NCI-H1436 treated with DMSO at 0.1 percent for 48 hours (cell line): ENCODE data around the gene CD40LG.

Experiments used
- DNase-seq: peaks from one replicate; lab custom pipeline; 2025; lab: John Stamatoyannopoulos, UW

The CD40LG gene

DNA sequence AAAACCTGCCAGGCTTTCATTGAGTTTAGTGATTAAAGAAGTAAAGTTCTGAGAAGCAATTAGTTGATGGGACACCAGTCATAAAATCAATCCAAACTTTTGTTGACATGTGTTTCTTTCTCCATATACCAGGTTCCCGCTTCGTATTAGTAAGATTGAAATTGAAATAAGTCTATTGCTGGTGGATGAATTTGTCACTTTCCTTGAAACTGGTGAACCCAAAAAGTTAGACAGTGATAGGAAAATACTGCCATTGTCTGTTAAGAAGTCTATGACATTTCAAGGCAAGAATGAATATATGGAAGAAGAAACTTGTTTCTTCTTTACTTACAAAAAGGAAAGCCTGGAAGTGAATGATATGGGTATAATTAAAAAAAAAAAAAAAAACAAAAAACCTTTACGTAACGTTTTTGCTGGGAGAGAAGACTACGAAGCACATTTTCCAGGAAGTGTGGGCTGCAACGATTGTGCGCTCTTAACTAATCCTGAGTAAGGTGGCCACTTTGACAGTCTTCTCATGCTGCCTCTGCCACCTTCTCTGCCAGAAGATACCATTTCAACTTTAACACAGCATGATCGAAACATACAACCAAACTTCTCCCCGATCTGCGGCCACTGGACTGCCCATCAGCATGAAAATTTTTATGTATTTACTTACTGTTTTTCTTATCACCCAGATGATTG lies at the start of gene CD40LG:
Gene CD40LG (plus strand): TSS at position 482 of the 684 bp plus-strand sequence. CDS start 91 bp downstream, at position 573.
- no peak for DNase-seq

DNA sequence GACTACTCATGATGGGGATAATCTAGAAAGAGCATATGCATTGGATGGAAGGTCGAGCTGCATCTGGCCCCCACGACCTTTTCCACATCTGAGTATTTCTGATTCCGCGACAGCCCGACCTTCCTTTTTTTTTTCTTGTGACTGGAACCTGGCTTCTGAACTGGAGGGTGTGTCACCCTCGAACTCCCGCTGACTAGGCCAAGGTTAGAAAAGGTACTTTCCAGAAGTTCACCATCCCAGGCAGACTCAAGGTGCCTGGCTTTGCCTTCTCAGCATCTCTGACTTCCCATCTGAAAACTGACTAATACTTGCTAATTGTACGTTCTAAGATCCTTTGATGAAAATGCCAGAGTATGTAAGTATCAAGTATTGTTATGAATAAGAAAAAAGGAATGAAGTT lies 49.3 kb upstream of the CD40LG start:
- DNase-seq = no peak

DNA sequence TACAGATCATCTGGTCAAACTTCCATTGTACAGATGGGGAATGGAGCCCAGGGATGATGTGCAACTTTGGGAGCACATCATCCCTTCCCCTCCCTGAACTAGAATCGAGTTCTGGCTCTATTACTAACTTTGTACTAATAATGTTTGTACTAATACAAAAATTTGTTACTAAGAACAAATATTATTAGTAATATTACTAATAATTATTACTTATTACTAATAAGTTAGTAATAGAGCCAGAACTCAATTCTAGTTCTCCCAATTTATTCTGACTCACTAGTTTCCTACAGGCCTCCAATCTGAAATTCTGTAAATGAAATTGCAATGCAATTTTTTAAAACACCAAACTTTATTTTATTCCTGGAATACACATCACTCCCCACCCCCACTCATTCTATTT lies 47.9 kb upstream of the CD40LG start:
- no peak for DNase-seq

DNA sequence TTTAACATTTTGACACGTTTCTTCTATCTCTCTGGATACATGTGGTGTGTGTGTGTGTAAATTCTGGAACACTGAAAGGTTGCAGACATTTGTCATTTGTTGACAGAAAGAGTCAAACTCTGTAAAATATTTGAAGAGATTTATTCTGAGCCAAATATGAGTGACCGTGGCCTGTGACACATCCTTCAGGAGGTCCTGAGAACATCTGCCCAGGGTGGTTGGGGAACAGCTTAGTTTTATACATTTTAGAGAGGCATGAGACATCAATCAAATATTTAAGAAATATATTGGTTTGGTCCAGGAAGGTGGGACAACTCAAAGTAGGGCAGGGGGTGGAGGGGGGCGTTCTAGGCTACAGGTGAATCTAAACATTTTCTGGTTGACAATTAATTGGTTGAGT lies 40.7 kb upstream of the CD40LG start:
- no peak for DNase-seq

DNA sequence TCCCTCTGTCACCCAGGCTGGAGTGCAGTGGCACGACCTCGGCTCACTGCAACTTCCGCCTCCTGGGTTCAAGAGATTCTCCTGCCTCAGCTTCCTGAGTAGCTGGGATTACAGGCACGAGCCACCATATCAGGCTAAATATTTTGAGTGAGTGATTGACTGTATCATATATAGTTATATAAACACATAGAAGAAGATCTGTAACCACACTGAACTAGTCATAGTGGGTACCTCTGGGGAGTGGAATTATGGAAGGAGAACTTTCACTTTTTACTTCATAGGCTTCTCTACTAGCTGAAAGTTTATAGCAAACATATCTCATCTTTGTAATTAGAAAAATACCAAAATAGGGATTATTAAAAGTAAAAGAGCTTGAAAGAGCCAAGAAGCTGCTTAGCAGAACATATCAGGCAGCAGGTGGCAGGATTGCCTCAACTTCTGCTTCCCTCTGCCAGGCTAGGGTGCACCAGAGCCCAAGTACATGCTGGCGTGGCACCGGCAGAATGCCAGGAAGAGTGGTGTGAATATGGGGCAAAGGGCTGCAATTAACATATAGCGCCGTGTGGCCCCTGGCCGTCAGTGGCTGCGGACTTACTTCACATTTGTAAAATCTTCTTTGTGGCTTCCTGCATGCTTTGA lies 39.5 kb upstream of the CD40LG start:
- DNase-seq = no peak

DNA sequence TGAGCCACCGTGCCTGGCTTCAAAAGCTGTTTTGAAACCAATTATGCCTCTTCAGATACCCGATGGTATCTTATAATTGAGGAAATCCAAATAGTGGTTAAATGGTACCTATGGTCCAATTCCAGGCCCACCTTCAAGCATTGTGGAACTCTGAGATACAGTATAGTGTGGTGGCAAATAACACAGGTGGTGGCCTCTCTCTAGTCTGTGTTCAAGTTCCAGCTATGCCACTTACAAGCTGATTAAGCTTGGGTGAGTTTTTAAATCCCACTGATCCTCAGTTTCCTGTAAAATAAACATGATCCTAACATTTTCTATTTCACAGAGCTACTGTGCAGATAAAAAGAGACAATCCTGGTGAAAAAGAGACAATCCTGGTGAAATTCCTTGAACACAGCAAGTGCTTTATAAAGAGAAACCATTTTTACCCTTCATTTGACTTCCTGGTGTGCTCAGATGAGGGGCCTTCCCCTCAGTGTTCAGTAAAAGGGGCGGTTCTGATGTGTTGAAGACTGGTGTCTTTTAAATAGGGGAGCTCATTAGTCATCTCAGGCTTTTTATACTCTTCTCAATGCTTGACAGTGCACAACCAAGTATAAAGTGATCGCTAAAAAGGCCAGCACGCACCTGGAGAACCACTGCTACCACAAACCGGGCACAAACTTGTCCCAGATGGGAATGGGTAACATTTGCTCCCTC lies 30.8 kb upstream of the CD40LG start:
- no peak for DNase-seq

DNA sequence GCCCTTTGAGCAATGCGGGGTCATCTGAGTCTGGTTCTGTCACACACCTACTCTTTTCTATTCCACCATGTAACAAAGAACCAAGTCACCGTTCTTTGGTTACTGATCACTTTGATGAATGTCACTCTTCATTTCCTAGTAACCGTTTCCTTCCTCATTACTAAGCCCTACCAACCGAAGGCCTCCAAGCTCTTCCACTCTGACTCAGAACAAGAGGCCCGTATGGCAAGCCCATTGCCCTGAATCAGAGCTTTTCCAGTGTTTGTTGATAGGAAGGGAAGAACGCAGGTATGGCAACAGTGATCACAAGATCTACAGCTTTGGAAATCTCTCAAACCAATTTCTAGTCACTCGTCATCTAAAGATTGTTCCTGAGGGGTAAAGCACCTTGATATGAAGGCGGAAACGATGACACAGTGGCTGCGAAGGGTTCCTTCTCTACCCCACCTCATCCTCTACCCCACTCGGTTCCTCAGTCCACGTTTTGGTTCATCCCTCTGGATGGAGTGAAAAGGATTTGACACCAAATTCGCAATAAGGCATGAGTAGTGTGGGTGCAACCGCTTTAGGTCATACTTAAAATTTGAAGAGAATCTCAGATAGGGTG lies 28.0 kb upstream of the CD40LG start:
- DNase-seq = no peak

DNA sequence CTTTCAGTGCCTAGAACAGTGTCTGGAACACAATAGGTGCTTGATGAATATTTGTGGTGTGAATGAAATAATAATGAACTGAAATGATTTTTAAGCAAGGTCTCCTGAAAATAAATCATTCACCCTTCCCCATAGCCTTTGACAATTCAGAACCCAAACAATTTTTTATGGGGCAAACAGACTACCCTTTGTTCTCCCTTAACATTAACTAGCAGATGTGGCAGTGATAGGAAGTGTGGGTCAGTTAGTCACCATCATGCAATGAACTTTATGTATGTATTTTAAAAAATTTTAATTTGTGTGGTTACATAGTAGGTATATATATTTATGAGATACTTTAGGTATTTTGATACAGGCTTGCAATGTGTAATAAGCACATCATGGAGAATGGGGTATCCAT lies 27.2 kb upstream of the CD40LG start:
- DNase-seq = no peak

DNA sequence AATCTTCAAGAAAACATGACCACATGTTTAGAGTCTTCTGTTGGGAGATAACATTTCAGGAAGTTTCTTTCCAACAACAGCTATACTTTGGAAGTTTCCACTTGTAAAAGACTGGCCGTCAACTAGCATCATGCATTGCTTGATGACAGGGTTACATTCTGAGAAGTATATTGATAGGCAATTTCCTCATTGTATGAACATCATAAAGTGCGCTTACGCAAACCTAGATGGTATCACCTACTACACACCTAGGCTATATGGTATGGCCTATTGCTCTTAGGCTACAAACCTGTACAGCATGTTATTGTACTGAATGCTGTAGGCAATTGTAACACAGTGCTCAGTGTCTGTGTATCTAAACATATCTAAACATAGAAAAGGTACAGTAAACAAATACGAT lies 25.4 kb upstream of the CD40LG start:
- no peak for DNase-seq

DNA sequence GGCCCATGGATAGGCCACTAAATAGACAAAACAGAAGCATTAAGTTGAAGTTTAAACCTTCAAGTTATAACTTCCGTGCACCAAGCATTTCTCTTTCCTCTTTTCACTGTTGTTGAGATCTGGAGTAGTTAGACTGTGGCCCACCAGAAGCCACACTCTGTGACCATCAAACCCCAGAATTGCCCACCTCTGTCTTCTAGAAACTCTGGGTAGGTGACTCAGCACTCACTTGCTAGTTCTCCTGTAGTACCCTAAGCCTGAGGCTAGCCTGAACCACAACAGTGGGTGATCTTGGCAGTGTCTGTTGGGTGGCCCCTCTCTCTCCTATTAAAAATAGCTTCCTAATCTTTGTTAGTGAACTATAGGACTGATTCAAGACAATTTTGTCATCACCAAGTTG lies 24.6 kb upstream of the CD40LG start:
- no peak for DNase-seq

DNA sequence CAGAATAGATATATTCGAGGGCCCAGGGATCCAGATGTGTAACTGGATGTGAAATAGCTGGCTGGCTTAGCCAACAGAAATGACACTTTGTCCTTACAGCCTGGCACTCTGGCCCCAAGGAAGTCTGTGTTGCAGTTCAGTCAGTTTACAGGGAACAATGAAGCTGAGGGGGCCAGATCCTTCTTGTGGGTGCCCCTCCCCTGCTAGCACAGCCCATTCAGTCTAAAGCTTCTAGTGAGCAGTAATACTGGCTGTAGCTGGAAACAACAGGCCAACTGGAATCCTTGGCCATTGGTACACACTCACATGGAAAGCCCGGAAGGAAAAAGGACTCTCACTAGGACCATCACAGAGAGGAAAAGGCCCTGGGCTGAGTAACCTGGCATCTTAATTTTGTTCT lies 22.7 kb upstream of the CD40LG start:
- no peak for DNase-seq

DNA sequence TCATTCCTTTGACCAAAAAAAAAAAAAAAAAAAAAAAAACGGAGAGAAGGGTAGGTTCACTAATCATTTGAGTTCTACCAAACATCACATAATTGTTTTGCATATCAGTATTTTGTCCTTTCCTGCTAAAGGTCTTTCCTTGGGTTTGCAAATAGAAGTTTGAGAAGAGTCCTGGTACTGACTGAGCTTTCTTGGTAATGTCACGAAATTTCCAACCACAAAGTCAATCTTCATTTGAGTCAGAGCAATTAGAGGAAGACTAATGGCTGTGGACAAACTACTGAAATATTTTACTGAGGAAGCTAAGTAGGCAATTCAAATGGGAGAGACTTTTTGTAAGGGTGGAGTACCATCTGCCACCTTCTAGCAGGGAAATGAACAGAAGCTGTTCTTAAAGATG lies 21.7 kb upstream of the CD40LG start:
- DNase-seq = no peak

DNA sequence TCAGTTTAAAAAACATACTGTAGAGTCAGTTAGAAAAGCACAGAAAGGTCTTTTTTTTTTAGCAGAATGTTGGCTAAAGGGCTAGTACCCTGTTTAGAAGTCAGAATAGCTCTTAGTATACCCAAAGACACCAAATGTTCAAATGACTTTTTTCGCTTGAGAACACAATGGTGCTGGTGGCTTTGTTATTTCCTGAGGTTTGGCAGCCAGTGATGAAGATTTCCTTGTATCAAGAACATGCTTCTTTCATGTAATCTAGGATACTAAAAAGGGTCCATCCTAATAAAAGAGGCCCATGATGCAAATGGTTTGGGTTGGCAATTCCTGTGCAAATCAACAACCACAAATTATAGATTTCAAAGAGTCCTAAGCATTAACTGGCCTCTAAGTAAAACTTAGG lies 21.1 kb upstream of the CD40LG start:
- no peak for DNase-seq

DNA sequence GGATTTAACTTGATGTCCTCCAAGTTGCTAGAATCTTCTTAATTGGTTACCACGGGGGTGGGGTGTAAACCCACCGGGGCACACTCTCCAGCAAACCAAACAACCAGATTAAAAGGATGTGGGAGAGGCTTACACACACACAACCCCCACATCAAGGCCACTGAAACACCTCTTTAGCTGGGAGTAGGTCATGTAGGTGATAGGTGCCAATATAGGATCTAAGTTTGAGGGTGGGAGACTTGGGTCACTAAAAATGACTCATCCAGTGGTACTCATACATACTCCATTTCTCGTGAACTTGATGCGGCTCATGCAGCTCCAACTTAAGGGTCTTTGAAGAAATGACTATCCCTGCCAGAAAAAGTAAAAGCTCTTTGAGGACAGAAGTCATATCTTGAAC lies 20.5 kb upstream of the CD40LG start:
- no peak for DNase-seq

DNA sequence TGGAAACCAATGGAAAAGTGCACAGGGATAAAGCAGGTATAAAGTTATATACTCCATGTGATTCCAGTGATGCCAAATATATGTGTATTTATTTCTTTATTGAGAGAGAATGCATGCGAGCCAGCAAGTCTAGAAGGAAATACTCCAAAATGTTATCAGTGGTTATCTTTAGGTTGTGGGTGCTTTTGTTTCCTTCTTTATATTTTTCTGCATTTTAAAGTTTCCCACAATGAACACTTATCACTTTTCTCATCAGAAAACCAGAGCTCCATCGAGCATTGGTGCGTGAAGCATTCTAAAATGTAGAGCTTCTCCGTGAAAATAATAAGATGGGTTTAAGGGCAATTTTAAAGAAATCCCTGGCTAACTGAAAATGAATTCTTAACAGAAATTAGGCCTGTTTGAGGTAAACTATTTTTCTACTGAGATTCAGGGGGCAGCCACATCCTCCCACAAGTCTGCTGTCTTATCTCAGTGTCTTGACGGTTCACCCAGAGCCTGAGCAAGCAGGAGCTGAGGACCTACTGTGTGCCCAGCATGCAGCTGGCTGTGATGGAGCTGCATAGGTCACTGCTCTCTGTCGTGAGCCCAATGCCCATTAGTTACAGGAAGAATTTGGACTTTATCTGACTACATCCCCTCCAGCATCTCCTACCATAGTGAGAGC lies 18.7 kb upstream of the CD40LG start:
- DNase-seq = no peak

DNA sequence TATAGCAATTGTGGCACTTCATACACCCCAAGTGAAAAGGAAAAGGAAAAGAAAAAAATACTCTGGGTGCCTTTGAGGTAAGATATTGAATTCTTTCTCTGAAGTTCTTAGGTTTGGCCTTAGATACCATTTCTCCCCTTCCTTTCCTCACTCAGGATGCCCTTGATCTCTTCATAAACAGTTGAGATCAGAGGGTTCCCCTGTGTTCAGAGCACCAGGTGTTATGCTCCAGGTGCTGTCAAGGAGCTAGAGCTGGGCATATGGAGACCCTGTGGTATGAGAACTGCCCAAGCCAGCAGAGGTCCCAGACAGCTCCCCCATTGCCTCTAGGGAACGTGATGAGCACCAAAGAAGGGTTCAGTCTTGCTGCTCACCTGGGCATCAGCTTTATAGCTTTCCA lies 17.1 kb upstream of the CD40LG start:
- DNase-seq = no peak

DNA sequence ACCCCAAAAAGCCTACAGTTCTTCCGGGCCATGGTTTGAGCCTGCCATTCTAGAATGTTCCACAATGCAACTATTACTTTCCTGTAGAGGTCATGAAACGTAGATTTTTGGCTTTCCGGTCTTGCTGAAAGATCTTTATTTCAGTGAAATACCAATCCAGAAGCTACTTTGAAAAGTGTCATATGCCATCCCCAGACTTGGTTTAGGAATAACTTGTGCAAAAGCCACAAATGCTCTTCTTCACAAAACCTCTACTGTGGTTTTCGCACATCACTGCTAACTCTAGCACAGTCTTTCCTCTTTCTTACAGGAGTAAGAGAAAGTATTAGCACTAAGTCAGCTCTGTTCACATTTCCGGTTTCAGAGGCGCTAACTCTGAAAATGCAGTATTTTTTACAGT lies 12.7 kb upstream of the CD40LG start:
- DNase-seq = no peak

DNA sequence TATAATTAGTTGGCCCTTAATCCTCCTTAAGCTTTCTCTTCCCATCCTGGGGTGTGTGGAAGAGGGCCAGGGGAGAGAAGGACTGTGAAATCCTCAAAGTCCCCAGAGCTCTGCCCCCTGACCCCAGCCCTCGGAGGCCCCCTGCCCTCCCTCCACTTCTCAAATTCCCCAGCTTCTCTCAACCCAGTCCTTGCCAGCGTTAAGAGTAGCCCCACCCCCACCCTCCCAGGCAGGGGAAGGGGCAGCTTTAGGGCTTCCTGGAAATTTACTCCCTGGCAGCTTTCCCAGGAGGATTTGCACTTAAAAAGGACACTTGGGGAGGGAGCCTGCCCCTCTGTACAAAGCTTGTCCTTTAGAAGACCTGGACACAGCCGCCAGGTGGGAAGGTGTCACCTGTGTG lies 11.8 kb upstream of the CD40LG start:
- no peak for DNase-seq

DNA sequence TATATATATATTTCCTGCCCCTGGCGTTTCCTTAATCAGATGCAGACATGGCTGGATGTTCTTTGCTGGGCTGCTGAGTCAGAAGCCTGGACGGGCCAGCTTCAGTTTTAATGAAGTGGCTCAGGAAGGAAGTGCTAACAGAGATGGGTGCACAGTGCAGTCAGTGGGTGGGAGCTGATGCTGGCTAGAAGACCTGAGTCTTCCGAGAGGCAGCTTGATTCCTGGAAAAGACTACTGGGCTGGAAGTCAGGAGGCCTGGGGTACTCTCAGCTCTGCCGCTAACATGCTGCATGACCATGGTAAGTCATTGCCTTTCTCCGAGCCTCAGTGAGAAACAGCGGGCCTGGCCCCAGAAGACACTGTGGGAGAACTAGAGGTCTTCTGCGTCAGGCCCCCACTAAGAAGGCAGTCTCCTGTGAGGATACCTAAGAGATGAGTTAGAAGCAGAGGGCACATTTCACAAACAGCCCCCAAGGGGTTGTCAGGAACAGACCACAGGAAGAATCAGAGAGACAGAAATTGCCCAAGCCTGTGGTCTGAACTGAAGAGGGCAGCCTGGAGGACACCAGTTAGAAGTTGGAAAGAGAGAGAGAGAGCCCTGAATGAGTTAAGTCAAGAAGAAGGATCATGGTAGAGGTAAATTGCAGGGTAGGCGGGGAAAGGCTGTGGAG lies 8.3 kb upstream of the CD40LG start:
- no peak for DNase-seq

DNA sequence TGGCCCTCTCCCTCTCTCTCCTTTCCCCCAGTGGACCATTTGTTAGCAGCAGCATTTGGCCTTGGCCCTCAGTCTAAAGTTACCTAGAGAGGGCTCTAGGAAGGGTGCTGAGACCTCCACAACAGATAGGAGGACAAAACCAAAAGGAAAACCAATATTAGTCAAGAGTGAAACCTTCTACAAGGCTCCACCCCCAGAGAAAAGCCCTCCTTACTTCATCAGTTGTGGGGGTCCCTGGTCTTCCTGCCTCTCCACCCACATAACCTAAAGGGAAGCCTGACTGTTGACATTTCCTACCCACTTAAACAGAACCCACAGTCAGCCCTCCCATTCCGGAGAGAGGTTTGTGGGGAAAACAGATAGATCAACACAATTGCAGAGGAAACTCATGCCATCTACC lies 4.7 kb upstream of the CD40LG start:
- no peak for DNase-seq

DNA sequence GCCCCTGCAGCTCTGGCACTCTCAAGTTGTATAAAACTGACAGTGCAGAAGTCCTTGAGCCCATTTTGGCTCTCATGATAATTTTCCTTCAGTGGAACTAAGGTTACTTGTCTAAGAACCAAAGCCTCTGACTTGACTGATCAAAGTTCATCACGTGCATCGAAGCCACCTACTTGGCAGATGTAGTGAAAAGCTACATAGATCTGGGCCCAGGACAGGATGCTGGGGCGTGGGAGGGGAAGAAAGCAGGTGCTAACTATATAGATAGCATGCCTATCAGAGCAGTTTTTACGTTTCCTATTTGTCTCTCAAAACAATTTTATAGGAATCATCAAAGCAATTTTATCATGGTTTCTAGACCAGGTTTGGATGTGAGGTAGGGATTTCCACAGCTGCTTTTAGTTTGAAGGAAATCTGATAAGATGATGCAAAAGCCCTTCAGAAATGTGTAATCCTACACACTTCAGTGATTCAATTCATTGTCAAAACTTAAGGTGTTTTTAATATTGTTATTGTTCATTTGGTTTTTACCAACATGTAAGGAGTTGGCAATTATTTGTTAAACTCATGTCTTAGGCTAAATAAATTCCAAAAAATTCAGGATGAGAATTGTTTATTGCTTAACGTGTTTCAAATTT lies 1.2 kb upstream of the CD40LG start:
- DNase-seq = no peak

DNA sequence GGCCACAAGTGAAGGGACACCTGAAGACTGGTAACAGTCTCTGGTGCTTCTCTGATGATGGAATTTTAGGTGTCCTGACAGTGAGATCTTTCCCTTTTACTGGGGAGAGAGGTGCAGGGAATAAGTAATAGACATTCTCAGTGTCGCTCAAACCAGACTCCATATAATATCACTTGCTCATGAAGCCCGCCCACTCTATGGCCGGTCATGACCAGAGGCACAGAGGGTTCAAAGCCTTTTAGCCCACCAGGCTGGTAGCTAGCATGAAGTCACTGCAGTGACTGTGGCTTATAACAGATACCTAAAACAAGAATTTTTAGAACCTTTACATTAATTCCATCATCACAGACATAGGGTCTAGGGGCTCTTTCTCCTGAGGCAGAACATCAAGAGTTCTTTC lies 2.9 kb downstream of the CD40LG start:
- no peak for DNase-seq
